Heart right ventricle (tissue), 16 donors: ENCODE results near the gene ZNF609. TPM values are rescaled to one million over a fixed set of nuclear protein-coding genes. Genes with fewer than 3 reads are reported as not detected.

ENCODE experiments used
- ATAC-seq, 8 donors: fragments of 200-7000 bp; cut with Tn5 transposase; one replicate each; pipeline ENCODE4 v1.9.1; 2020; ENCODE audit warnings: mild to moderate bottlenecking in 8 of 8, moderate library complexity in 8 of 8, moderate number of reproducible peaks in 1 of 8
- DNase-seq, 2 donors: peaks; one replicate each; pipeline ENCODE4 v3.0.0-alpha.2; 2020
- H3K27ac ChIP-seq, 10 donors: fragments of 200-600 bp; sonication (generic) in 2 of 10; one replicate each; pipeline versions ENCODE4 v1.5.0 to v1.8.0; 2020 to 2022; ENCODE audit warnings: mild to moderate bottlenecking in 3 of 10
- H3K27me3 ChIP-seq, 7 donors: fragments of 200-600 bp; one replicate each; pipeline ENCODE4 v1.8.0; 2021 to 2022; ENCODE audit warnings: mild to moderate bottlenecking in 2 of 7
- H3K36me3 ChIP-seq, 9 donors: fragments of 200-600 bp; sonication (generic) in 1 of 9; one replicate each; pipeline versions ENCODE4 v1.5.0 to v1.8.0; 2020 to 2022; ENCODE audit warnings: mild to moderate bottlenecking in 2 of 9
- H3K4me1 ChIP-seq, 9 donors: fragments of 200-600 bp; sonication (generic) in 1 of 9; one replicate each; pipeline versions ENCODE4 v1.5.0 to v1.8.0; 2020 to 2022; ENCODE audit warnings: mild to moderate bottlenecking in 4 of 9
- H3K4me3 ChIP-seq, 10 donors: fragments of 200-600 bp; sonication (generic) in 2 of 10; one replicate each; pipeline versions ENCODE4 v1.5.0 to v1.8.0; 2020 to 2022; ENCODE audit warnings: mild to moderate bottlenecking in 7 of 10, moderate library complexity in 2 of 10
- H3K9me3 ChIP-seq, 11 donors: fragments of 200-600 bp in 10 of 11; sonication (generic) in 2 of 11; one replicate each; pipeline versions ENCODE4 v1.5.0 to v1.8.0; 2013 to 2022; ENCODE audit warnings: mild to moderate bottlenecking in 2 of 11, control low read depth in 1 of 11, moderate library complexity in 1 of 11
- CTCF ChIP-seq, 9 donors: fragments of 200-600 bp; sonication (generic) in 2 of 9; IDR thresholded peaks; one replicate each; pipeline versions ENCODE4 v1.5.0 to v1.8.0; 2021 to 2022; ENCODE audit warnings: antibody characterized with exemption in 9 of 9, mild to moderate bottlenecking in 5 of 9, moderate library complexity in 1 of 9
- WGBS, 2 donors: extraction: QIAGEN DNeasy Blood & Tissue Kit; methylation state at CpG; one replicate each; pipeline ENCODE4 v1.1.7; 2013; ENCODE audit warnings: inconsistent platforms in 1 of 2; 5-methylcytosine and 5-hydroxymethylcytosine counted together
- intact Hi-C, 10 donors: fragments of 100-400 bp; cut with DNase I; formaldehyde crosslinking; loops; one replicate each; pipeline versions ENCODE4 v1.11.1 to v1.14.2; 2022
- polyA plus RNA-seq, 2 donors: library from polyadenylated mRNA; stranded (reverse); fragments of 200-250 nt; gene quantifications; one replicate each; pipeline ENCODE4 v1.2.3, GENCODE V29; 2013
- total RNA-seq, 10 donors: library from RNA; stranded (reverse); fragmentation: NEBNext Ultra II Directional in 3 of 10; extraction: Animal tissue kit (Norgen Biotek cat#: 25700) in 3 of 10; gene quantifications; one replicate each; pipeline versions ENCODE4 v1.2.1 to v1.2.4, GENCODE V29; 2021 to 2023
- donor health status: Arrhythmogenic right ventricular cardiomyopathy.
- donor health status: ischemic (EF 13 %, LVEDD 7.1; RV severe dilation, severe dysfunction).
- donor health status: healthy with polysubstance abuse.
- donor health status: DM: no; HTN: yes; CAD: no.
- donor health status: DM: no; HTN: no; CAD: no.
- donor health status: ischemic (EF 25% LVEDD 6.9; RV normal size, moderate dysfunction).
- donor health status: ischemic (EF 25% LVEDD 5.7; RV mildly dilated, moderate dysfunction).
- donor health status: healthy.
- donor health status: DM: yes; HTN: yes; CAD: no.
- donor health status: Ischemic cardiomyopathy.
- donor health status: ischemic (EF 35%, LVEDD 5.7; RV mildly dilated, moderate dysfunction).
- donor health status: nonischemic (EF 11% LVEDD 7.7; RV severe dilation, severe dysfunction).
- donor health status: DM: yes; HTN: yes; CAD: no.
- donor health status: PGD.
- donor health status: ischemic (EF 29% LVEDD 5.4; RV normal size, mild dysfunction).
- donor health status: nonischemic (EF 23%, LVEDD 6.1; RV moderate dilation, normal function).

ZNF609 gene
- total and polyA plus RNA-seq, 12 donors, result 4.0 to 19.2 (median 15.8) TPM

GRCh38 chr15:64562003-64562640 is 101.7 kb downstream of the ZNF609 start:
- intact Hi-C loops, result no loop called here
- Histone ChIP-seq H3K4me1 (peaks cover 0 to 35% (median 21%) of the 10 kb centered on the region in 9 donors), H3K4me3 (no peak overlapping the region), H3K9me3 (no peaks in the 10 kb centered on the region), H3K27ac (no peak overlapping the region), H3K36me3 (peaks cover 0 to under 1% (median 0%) of the 10 kb centered on the region in 9 donors), H3K27me3 (no peaks in the 10 kb centered on the region)
- no peak for DNase-seq
- TF ChIP-seq CTCF (IDR thresholded peaks at IDR 0.05), result no peak
- ATAC-seq, result no peak
- 91 to 95% methylated on average over 1 of the region's 1 CpG for WGBS, 2 donors

- Histone ChIP-seq H3K4me3 (no peak overlapping the region), H3K36me3 (peaks cover 0 to 11% (median 0%) of the 10 kb centered on the region in 9 donors), H3K4me1 (peaks cover 0 to 20% (median under 1%) of the 10 kb centered on the region in 9 donors), H3K27ac (no peak overlapping the region), H3K27me3 (no peaks in the 10 kb centered on the region), H3K9me3 (no peaks in the 10 kb centered on the region)
- intact Hi-C loops, result no loop called here
- no peak for TF ChIP-seq CTCF (IDR thresholded peaks at IDR 0.05)
- no peak for ATAC-seq
- whole genome bisulfite sequencing, 2 donors, result 87 to 94% methylated on average over 2 of the region's 2 CpGs
- DNase-seq, result no peak
Measured at GRCh38 chr15:64566102-64566501, 105.7 kb downstream of the ZNF609 start.

- DNase-seq, result no peak
- no peak for TF ChIP-seq CTCF (IDR thresholded peaks at IDR 0.05)
- 86 to 87% methylated on average over 11 of the region's 11 CpGs for WGBS, 2 donors
- Histone ChIP-seq H3K9me3 (no peaks in the 10 kb centered on the region), H3K36me3 (peaks cover 0 to 11% (median 0%) of the 10 kb centered on the region in 9 donors), H3K27me3 (no peaks in the 10 kb centered on the region), H3K4me3 (no peak overlapping the region), H3K4me1 (peaks cover 0 to 27% (median 5%) of the 10 kb centered on the region in 9 donors), H3K27ac (no peak overlapping the region)
- intact Hi-C loops, result no loop called here
- ATAC-seq, result peak in 3 of 8 donors; percentile 26 to 85 (median 53)
Measured at GRCh38 chr15:64566629-64567427, 106.5 kb downstream of the ZNF609 start.

- DNase-seq (no peak), ATAC-seq (no peak)
- Histone ChIP-seq H3K27ac (no peak overlapping the region), H3K36me3 (peaks cover 0 to 11% (median 0%) of the 10 kb centered on the region in 9 donors), H3K4me3 (no peak overlapping the region), H3K4me1 (peaks cover 0 to 28% (median 7%) of the 10 kb centered on the region in 9 donors), H3K9me3 (no peaks in the 10 kb centered on the region), H3K27me3 (no peaks in the 10 kb centered on the region)
- TF ChIP-seq CTCF (IDR thresholded peaks at IDR 0.05), result no peak
- intact Hi-C loops, result no loop called here
Measured at GRCh38 chr15:64568765-64569164, 108.4 kb downstream of the ZNF609 start.
